DOHH2 (cell line): ENCODE results near the gene PHACTR1.

Experiments
- H3F3A ChIP-seq: fragments of 200-600 bp; sonication (generic), shearing (Covaris generic); 2 replicates; pipeline ENCODE4 v1.6.0; 2016; ENCODE audit warnings: antibody characterized with exemption, mild to moderate bottlenecking; ENCODE audit not compliant: control insufficient read depth, insufficient read depth
- H3K27ac ChIP-seq: fragments of 200-600 bp; sonication (generic); 2 replicates; pipeline ENCODE4 v1.5.1; 2014; ENCODE audit warnings: low read depth, mild to moderate bottlenecking, low read length, moderate library complexity
- H3K27me3 ChIP-seq: fragments of 200-600 bp; sonication (generic); 2 replicates; pipeline ENCODE4 v1.6.1; 2014; ENCODE audit warnings: mild to moderate bottlenecking, low read length, mixed read lengths; ENCODE audit not compliant: control insufficient read depth
- H3K36me3 ChIP-seq: fragments of 200-600 bp; sonication (generic); 2 replicates; pipeline ENCODE4 v1.6.1; 2014; ENCODE audit warnings: mild to moderate bottlenecking, low read length, moderate library complexity, mixed read lengths; ENCODE audit not compliant: control insufficient read depth
- H3K4me1 ChIP-seq: fragments of 200-600 bp; sonication (generic); 2 replicates; pipeline ENCODE4 v1.6.1; 2014; ENCODE audit warnings: mild to moderate bottlenecking, low read length, mixed read lengths; ENCODE audit not compliant: control insufficient read depth
- H3K4me2 ChIP-seq: fragments of 200-600 bp; sonication (generic); 2 replicates; pipeline ENCODE4 v1.6.0; 2014; ENCODE audit warnings: mild to moderate bottlenecking, low read length, moderate library complexity
- H3K4me3 ChIP-seq: fragments of 200-600 bp; sonication (generic); 2 replicates; pipeline ENCODE4 v1.5.1; 2014; ENCODE audit warnings: mild to moderate bottlenecking, low read length, mixed read lengths
- H3K79me2 ChIP-seq: fragments of 200-600 bp; sonication (generic); 2 replicates; pipeline ENCODE4 v1.6.1; 2014; ENCODE audit warnings: mild to moderate bottlenecking, low read length, mixed read lengths; ENCODE audit not compliant: control insufficient read depth
- H3K9me2 ChIP-seq: fragments of 200-600 bp; sonication (generic); replicated peaks from 2 replicates; pipeline ENCODE4 v1.6.1; 2014; ENCODE audit warnings: mild to moderate bottlenecking, low read length, mixed read lengths; ENCODE audit not compliant: control insufficient read depth
- H3K9me3 ChIP-seq: fragments of 200-600 bp; sonication (generic); 2 replicates; pipeline ENCODE4 v1.6.1; 2014; ENCODE audit warnings: antibody characterized with exemption, low read length, mixed read lengths; ENCODE audit not compliant: control insufficient read depth, insufficient read depth
- H4K20me1 ChIP-seq: fragments of 200-600 bp; sonication (generic); 2 replicates; pipeline ENCODE4 v1.6.0; 2014; ENCODE audit warnings: low read depth, mild to moderate bottlenecking, antibody characterized with exemption, low read length, moderate library complexity; ENCODE audit not compliant: control insufficient read depth, insufficient read depth
- EZH2phosphoT487 ChIP-seq: fragments of 200-600 bp; sonication (generic); IDR thresholded peaks from 2 replicates; pipeline ENCODE4 v1.6.1; 2017; ENCODE audit warnings: borderline replicate concordance, mild to moderate bottlenecking, antibody characterized with exemption, low read length, moderate library complexity, mixed read lengths
- TF ChIP-seq, protein P1 (sequence below): fragments of 200-600 bp; sonication (generic); IDR thresholded peaks from one replicate; pipeline ENCODE4 v1.5.1; 2014; ENCODE audit warnings: antibody characterized with exemption, mild to moderate bottlenecking, low read depth, low read length; ENCODE audit not compliant: poor library complexity, severe bottlenecking

The PHACTR1 gene

DNA sequence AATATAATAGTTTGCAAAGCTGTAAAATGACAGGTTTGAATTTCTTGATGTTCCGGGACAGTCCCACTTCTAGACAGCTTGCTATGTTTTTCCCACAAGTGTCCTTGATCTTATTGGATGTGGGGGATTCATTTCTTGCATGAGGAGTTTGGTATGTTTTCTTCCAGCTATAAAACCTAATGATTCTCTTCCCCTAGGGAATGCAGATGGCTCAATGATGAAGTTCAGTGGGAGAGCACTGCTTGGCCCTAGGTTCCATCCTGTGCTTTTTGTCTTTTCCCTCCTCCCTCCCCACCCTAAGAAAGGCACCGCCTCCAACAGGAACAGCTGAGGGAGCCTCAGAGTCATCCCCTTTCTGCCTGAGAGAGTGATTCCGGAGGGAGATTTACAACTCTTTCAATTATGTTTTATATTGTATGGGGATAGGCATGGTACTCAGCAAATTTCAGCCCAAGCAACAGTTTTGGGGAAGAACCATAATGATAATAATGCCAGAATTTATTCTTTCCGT, 149.2 kb downstream of the PHACTR1 start:
- Histone ChIP-seq H3K4me3 (no peak overlapping the region), H3K79me2 (no peaks in the 10 kb centered on the region), H3K9me3 (no peaks in the 10 kb centered on the region), H4K20me1 (no peaks in the 10 kb centered on the region), H3K27ac (no peak overlapping the region), H3K36me3 (no peaks in the 10 kb centered on the region), H3F3A (no peaks in the 10 kb centered on the region), H3K27me3 (0 out of 2 replicates have a peak, but pooled peaks cover 1% of the 10 kb centered on the region), H3K4me2 (no peak overlapping the region), H3K9me2 (no peaks in the 10 kb centered on the region), H3K4me1 (no peaks in the 10 kb centered on the region)
- TF ChIP-seq, protein P1, sequence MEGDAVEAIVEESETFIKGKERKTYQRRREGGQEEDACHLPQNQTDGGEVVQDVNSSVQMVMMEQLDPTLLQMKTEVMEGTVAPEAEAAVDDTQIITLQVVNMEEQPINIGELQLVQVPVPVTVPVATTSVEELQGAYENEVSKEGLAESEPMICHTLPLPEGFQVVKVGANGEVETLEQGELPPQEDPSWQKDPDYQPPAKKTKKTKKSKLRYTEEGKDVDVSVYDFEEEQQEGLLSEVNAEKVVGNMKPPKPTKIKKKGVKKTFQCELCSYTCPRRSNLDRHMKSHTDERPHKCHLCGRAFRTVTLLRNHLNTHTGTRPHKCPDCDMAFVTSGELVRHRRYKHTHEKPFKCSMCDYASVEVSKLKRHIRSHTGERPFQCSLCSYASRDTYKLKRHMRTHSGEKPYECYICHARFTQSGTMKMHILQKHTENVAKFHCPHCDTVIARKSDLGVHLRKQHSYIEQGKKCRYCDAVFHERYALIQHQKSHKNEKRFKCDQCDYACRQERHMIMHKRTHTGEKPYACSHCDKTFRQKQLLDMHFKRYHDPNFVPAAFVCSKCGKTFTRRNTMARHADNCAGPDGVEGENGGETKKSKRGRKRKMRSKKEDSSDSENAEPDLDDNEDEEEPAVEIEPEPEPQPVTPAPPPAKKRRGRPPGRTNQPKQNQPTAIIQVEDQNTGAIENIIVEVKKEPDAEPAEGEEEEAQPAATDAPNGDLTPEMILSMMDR, result no peak
- no peak for TF ChIP-seq EZH2phosphoT487

DNA sequence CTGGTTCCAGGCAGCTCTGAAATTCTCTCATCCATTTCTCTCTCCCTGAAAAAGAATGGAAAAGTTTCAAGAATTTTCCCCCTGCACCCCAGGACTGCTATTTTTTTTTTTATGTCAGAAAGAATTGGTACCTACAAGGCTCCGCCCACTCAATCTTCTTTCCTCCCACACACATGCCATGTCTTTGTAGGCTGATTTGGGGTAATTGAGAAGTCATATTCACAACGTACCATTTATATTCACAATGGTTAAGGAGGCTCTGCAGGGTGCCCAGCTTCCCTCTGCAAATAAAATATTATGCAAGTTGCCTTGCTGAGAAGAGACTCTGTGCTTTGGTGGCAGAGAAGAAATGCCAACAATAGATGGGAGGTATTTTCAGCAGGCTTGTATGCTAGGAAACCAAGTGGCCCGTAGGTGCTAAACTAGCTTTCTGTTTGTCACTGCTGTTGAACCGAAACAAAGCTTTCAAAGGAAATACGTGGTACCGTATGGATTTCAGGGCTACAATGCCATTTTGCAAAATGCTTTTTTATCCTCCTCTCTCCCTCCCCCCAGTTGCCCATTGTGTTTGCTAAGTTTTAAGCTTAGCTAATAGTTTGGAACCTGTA, 150.0 kb downstream of the PHACTR1 start:
- Histone ChIP-seq H3K79me2 (no peaks in the 10 kb centered on the region), H3K4me2 (no peak overlapping the region), H3K36me3 (no peaks in the 10 kb centered on the region), H3K4me1 (no peaks in the 10 kb centered on the region), H3F3A (no peaks in the 10 kb centered on the region), H3K9me2 (no peaks in the 10 kb centered on the region), H3K27ac (no peak overlapping the region), H4K20me1 (no peaks in the 10 kb centered on the region), H3K9me3 (no peaks in the 10 kb centered on the region), H3K4me3 (no peak overlapping the region), H3K27me3 (0 out of 2 replicates have a peak, but pooled peaks cover 4% of the 10 kb centered on the region)
- TF ChIP-seq, protein P1, result no peak
- no peak for TF ChIP-seq EZH2phosphoT487

DNA sequence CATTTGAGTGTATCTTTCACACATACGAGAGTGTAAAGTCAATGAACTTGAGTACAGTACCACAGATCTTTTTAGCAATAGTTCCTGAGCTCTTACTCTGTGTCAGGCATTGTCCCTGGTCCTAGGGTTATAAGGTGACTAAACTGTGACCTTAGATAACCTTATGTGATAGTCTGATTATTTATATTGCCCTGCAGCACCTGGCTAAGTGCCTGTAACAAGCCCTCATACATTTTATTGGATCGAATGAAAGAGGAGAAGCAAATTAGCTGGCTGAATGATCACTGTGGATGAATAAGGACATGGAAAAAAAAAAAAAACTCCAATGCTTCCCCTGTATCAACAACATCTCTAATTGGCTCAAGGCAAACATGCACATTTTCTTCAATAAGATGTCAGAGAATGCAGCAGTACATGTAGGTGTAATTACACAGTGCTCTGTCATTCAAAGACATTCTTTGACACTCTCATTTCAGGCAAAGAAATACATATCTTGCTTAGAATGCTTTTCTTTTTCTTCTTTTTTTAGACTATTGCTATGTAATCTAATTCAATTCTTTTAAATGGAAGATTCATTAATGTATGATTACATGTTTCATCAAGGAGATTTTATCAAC, 153.4 kb downstream of the PHACTR1 start:
- no peak overlapping the region for H3K4me3 ChIP-seq
- H4K20me1 ChIP-seq, result no peaks in the 10 kb centered on the region
- H3K79me2 ChIP-seq, result no peaks in the 10 kb centered on the region
- no peak for TF ChIP-seq EZH2phosphoT487
- TF ChIP-seq, protein P1, result no peak
- no peaks in the 10 kb centered on the region for H3K36me3 ChIP-seq
- H3K27ac ChIP-seq, result no peak overlapping the region
- H3K4me1 ChIP-seq, result no peaks in the 10 kb centered on the region
- H3K4me2 ChIP-seq, result no peak overlapping the region
- H3K9me3 ChIP-seq, result no peaks in the 10 kb centered on the region
- no peaks in the 10 kb centered on the region for H3K9me2 ChIP-seq
- no peaks in the 10 kb centered on the region for H3F3A ChIP-seq
- 0 out of 2 replicates have a peak, but pooled peaks cover 4% of the 10 kb centered on the region for H3K27me3 ChIP-seq
